SK-N-SH treated with all-trans-retinoic acid at 6 μM for 48 hours (cell line): ENCODE results near the gene OR51A2.

ENCODE experiments used
- ATAC-seq: fragments of 200-7000 bp; cut with Tn5 transposase; 3 replicates; pipeline ENCODE4 v1.9.1; 2020; ENCODE audit warnings: mild to moderate bottlenecking, moderate library complexity
- ARNTL ChIP-seq: fragments of 450-650 bp; formaldehyde crosslinking; IDR thresholded peaks from 2 replicates; pipeline ENCODE4 v1.5.0; 2020; ENCODE audit warnings: low read depth, mild to moderate bottlenecking, moderate library complexity, borderline replicate concordance
- BACH2 ChIP-seq: fragments of 250-450 bp; sonication (Bioruptor Pico); IDR thresholded peaks from 2 replicates; pipeline ENCODE4 v1.9.0; 2021; ENCODE audit warnings: mild to moderate bottlenecking, borderline replicate concordance
- CSDC2 ChIP-seq: fragments of 250-450 bp; sonication (Bioruptor Pico); IDR thresholded peaks from 2 replicates; pipeline ENCODE4 v1.5.0; 2020; ENCODE audit warnings: mild to moderate bottlenecking, moderate library complexity
- ESRRG ChIP-seq: fragments of 250-450 bp; sonication (Bioruptor Pico); IDR thresholded peaks from 2 replicates; pipeline ENCODE4 v1.6.1; 2021; ENCODE audit warnings: mild to moderate bottlenecking
- GLIS3 ChIP-seq: fragments of 250-450 bp; sonication (Bioruptor Pico); IDR thresholded peaks from 2 replicates; pipeline ENCODE4 v1.5.0; 2020; ENCODE audit warnings: mild to moderate bottlenecking, moderate library complexity
- OSR1 ChIP-seq: fragments of 250-450 bp; sonication (Bioruptor Pico); IDR thresholded peaks from 2 replicates; pipeline ENCODE4 v1.8.0; 2022; ENCODE audit warnings: moderate library complexity, mild to moderate bottlenecking, inconsistent platforms
- PPARA ChIP-seq: fragments of 250-450 bp; sonication (Bioruptor Pico); IDR thresholded peaks from 2 replicates; pipeline ENCODE4 v1.5.0; 2020; ENCODE audit warnings: mild to moderate bottlenecking, borderline replicate concordance
- RARB ChIP-seq: fragments of 250-450 bp; sonication (Bioruptor Pico); IDR thresholded peaks from 2 replicates; pipeline ENCODE4 v1.8.0; 2021; ENCODE audit warnings: mild to moderate bottlenecking, moderate library complexity
- SNAI2 ChIP-seq: fragments of 250-450 bp; sonication (Bioruptor Pico); IDR thresholded peaks from 2 replicates; pipeline ENCODE4 v1.5.0; 2020; ENCODE audit warnings: mild to moderate bottlenecking, moderate library complexity
- TOX ChIP-seq: fragments of 250-450 bp; sonication (Bioruptor Pico); IDR thresholded peaks from 2 replicates; pipeline ENCODE4 v1.8.0; 2021; ENCODE audit warnings: mild to moderate bottlenecking, moderate library complexity, borderline replicate concordance
- ZC3H10 ChIP-seq: fragments of 250-450 bp; sonication (Bioruptor Pico); IDR thresholded peaks from 2 replicates; pipeline ENCODE4 v1.5.1; 2021; ENCODE audit warnings: mild to moderate bottlenecking, moderate library complexity
- ZFP30 ChIP-seq: fragments of 450-650 bp; formaldehyde crosslinking; IDR thresholded peaks from 2 replicates; pipeline ENCODE4 v1.5.0; 2022; ENCODE audit warnings: mild to moderate bottlenecking, moderate library complexity
- ZNF565 ChIP-seq: fragments of 450-650 bp; formaldehyde crosslinking; conservative IDR thresholded peaks from 2 replicates; pipeline ENCODE4 v1.5.0; 2020; ENCODE audit warnings: low read depth, mild to moderate bottlenecking, moderate library complexity
- ZNF70 ChIP-seq: fragments of 450-650 bp; formaldehyde crosslinking; IDR thresholded peaks from 2 replicates; pipeline ENCODE4 v1.5.0; 2020; ENCODE audit warnings: mild to moderate bottlenecking, moderate library complexity
- ZNF8 ChIP-seq: fragments of 450-650 bp; formaldehyde crosslinking; IDR thresholded peaks from 2 replicates; pipeline ENCODE4 v1.5.0; 2020; ENCODE audit warnings: mild to moderate bottlenecking, moderate library complexity
- TF ChIP-seq, protein P1 (sequence below): fragments of 250-450 bp; sonication (Bioruptor Pico); IDR thresholded peaks from 2 replicates; pipeline ENCODE4 v1.5.1; 2021; ENCODE audit warnings: mild to moderate bottlenecking, moderate library complexity
- TF ChIP-seq, protein P2 (sequence below): fragments of 250-450 bp; sonication (Bioruptor Pico); IDR thresholded peaks from 2 replicates; pipeline ENCODE4 v1.8.0; 2021; ENCODE audit warnings: low read depth, mild to moderate bottlenecking, moderate library complexity, borderline replicate concordance
- TF ChIP-seq, protein P3 (sequence below): fragments of 250-450 bp; sonication (Bioruptor Pico); IDR thresholded peaks from 2 replicates; pipeline ENCODE4 v1.8.0; 2020; ENCODE audit warnings: mild to moderate bottlenecking, moderate library complexity, borderline replicate concordance
- TF ChIP-seq, protein P4 (sequence below): fragments of 250-450 bp; sonication (Bioruptor Pico); IDR thresholded peaks from 2 replicates; pipeline ENCODE4 v1.5.0; 2020; ENCODE audit warnings: mild to moderate bottlenecking, moderate library complexity
- TF ChIP-seq, protein P5 (sequence below): fragments of 250-450 bp; sonication (Bioruptor Pico); IDR thresholded peaks from 2 replicates; pipeline ENCODE4 v1.5.1; 2020; ENCODE audit warnings: low read depth, mild to moderate bottlenecking, moderate library complexity

Gene OR51A2

DNA sequence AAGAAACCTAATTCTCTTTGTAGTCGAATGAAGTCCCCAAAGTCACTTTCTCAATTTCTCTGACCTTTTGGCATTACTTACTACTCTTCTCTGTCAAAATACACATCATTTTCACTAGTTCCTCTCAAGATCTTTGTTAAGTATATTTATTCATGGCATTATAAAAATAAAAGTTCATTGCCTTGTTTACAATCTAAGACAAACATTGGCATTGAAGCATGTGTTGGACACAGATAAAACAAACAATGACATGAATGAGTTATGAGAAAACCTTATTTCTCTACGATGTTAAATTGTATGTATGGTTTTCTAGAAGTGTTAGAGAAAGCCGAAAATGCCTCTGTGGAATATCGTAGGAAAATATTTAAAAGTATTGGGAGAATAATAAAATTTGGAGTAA lies 22.8 kb downstream of the OR51A2 start:
- TF ChIP-seq, protein P1, sequence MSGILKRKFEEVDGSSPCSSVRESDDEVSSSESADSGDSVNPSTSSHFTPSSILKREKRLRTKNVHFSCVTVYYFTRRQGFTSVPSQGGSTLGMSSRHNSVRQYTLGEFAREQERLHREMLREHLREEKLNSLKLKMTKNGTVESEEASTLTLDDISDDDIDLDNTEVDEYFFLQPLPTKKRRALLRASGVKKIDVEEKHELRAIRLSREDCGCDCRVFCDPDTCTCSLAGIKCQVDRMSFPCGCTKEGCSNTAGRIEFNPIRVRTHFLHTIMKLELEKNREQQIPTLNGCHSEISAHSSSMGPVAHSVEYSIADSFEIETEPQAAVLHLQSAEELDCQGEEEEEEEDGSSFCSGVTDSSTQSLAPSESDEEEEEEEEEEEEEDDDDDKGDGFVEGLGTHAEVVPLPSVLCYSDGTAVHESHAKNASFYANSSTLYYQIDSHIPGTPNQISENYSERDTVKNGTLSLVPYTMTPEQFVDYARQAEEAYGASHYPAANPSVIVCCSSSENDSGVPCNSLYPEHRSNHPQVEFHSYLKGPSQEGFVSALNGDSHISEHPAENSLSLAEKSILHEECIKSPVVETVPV (CRISPR knock-in tag): no peak
- TF ChIP-seq ESRRG (CRISPR knock-in tag) (no peak), SNAI2 (no peak)
- ATAC-seq: no peak

DNA sequence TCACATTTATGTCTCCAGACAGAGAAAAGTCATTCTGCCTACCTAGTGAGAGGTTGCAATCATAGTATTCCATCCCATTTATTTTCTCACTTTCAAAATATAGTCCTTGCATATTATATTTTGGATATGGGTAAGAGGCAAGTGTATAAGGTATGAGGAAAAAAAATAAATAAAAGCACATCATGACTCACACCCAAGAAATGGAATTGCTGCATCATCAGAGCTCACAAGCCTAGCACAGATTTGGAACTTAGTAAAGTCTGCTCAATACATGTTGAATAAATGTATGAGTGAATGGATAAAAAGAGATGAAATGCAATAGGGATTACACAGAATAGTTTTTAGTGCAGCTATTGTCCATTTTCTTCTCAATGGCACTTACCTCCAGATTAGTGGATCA lies 28.9 kb downstream of the OR51A2 start:
- no peak for ATAC-seq
- no peak for TF ChIP-seq RARB
- no peak for TF ChIP-seq OSR1 (CRISPR knock-in tag)
- no peak for TF ChIP-seq TOX (CRISPR knock-in tag)
- no peak for TF ChIP-seq ZC3H10
- TF ChIP-seq, protein P1 (CRISPR knock-in tag): no peak
- no peak for TF ChIP-seq BACH2
- no peak for TF ChIP-seq ARNTL (CRISPR knock-in tag)
- TF ChIP-seq ZNF8: no peak
- TF ChIP-seq SNAI2: no peak
- TF ChIP-seq, protein P2, sequence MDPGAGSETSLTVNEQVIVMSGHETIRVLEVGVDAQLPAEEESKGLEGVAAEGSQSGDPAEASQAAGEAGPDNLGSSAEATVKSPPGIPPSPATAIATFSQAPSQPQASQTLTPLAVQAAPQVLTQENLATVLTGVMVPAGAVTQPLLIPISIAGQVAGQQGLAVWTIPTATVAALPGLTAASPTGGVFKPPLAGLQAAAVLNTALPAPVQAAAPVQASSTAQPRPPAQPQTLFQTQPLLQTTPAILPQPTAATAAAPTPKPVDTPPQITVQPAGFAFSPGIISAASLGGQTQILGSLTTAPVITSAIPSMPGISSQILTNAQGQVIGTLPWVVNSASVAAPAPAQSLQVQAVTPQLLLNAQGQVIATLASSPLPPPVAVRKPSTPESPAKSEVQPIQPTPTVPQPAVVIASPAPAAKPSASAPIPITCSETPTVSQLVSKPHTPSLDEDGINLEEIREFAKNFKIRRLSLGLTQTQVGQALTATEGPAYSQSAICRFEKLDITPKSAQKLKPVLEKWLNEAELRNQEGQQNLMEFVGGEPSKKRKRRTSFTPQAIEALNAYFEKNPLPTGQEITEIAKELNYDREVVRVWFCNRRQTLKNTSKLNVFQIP (CRISPR knock-in tag): no peak
- TF ChIP-seq PPARA: no peak
- TF ChIP-seq ZNF70 (CRISPR knock-in tag): no peak
- TF ChIP-seq CSDC2 (CRISPR knock-in tag): no peak
- TF ChIP-seq, protein P3, sequence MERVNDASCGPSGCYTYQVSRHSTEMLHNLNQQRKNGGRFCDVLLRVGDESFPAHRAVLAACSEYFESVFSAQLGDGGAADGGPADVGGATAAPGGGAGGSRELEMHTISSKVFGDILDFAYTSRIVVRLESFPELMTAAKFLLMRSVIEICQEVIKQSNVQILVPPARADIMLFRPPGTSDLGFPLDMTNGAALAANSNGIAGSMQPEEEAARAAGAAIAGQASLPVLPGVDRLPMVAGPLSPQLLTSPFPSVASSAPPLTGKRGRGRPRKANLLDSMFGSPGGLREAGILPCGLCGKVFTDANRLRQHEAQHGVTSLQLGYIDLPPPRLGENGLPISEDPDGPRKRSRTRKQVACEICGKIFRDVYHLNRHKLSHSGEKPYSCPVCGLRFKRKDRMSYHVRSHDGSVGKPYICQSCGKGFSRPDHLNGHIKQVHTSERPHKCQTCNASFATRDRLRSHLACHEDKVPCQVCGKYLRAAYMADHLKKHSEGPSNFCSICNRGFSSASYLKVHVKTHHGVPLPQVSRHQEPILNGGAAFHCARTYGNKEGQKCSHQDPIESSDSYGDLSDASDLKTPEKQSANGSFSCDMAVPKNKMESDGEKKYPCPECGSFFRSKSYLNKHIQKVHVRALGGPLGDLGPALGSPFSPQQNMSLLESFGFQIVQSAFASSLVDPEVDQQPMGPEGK (CRISPR knock-in tag): no peak
- TF ChIP-seq ZFP30: no peak
- TF ChIP-seq, protein P4, sequence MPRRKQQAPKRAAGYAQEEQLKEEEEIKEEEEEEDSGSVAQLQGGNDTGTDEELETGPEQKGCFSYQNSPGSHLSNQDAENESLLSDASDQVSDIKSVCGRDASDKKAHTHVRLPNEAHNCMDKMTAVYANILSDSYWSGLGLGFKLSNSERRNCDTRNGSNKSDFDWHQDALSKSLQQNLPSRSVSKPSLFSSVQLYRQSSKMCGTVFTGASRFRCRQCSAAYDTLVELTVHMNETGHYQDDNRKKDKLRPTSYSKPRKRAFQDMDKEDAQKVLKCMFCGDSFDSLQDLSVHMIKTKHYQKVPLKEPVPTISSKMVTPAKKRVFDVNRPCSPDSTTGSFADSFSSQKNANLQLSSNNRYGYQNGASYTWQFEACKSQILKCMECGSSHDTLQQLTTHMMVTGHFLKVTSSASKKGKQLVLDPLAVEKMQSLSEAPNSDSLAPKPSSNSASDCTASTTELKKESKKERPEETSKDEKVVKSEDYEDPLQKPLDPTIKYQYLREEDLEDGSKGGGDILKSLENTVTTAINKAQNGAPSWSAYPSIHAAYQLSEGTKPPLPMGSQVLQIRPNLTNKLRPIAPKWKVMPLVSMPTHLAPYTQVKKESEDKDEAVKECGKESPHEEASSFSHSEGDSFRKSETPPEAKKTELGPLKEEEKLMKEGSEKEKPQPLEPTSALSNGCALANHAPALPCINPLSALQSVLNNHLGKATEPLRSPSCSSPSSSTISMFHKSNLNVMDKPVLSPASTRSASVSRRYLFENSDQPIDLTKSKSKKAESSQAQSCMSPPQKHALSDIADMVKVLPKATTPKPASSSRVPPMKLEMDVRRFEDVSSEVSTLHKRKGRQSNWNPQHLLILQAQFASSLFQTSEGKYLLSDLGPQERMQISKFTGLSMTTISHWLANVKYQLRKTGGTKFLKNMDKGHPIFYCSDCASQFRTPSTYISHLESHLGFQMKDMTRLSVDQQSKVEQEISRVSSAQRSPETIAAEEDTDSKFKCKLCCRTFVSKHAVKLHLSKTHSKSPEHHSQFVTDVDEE: no peak
- TF ChIP-seq ZNF565 (CRISPR knock-in tag): no peak
- TF ChIP-seq, protein P5, sequence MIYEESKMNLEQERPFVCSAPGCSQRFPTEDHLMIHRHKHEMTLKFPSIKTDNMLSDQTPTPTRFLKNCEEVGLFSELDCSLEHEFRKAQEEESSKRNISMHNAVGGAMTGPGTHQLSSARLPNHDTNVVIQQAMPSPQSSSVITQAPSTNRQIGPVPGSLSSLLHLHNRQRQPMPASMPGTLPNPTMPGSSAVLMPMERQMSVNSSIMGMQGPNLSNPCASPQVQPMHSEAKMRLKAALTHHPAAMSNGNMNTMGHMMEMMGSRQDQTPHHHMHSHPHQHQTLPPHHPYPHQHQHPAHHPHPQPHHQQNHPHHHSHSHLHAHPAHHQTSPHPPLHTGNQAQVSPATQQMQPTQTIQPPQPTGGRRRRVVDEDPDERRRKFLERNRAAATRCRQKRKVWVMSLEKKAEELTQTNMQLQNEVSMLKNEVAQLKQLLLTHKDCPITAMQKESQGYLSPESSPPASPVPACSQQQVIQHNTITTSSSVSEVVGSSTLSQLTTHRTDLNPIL: no peak

DNA sequence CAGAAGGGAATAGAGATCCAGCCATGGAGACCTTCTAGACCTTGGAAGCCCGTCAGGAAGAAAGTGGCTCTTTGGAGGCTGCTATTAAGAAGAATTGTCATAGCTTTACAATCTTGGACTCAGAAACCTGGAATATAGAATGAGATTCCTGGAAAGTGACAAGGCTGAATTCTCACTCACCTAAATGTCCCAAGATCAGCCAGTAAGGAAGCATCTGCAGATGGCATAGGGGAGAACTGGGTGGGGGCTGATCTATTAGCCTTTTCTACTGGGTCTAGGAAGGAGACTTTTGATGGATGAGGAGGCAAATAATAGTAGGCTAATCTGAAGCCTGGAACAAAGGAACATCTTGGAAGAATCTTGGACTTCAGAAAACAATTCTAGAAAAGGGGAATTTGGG lies 31.3 kb downstream of the OR51A2 start, which contains the start of gene OR51G1:
TSS of gene OR51G1 (minus strand) at position 101 of the 400 bp plus-strand sequence. CDS start at position 101, 0 bp downstream.
- ATAC-seq: no peak
- TF ChIP-seq GLIS3 (CRISPR knock-in tag) (no peak), PPARA (no peak), ZC3H10 (no peak), ZNF565 (CRISPR knock-in tag) (no peak), OSR1 (CRISPR knock-in tag) (no peak), ARNTL (CRISPR knock-in tag) (no peak)
- TF ChIP-seq, protein P1 (CRISPR knock-in tag): no peak
- TF ChIP-seq, protein P2 (CRISPR knock-in tag): no peak
- TF ChIP-seq, protein P4: no peak
